Ovary (tissue), 9 donors: Measurements from ENCODE around the gene CRTC2. TPM values are rescaled to one million over a fixed set of nuclear protein-coding genes. Genes with fewer than 3 reads are reported as not detected.
A peak's percentile ranks its signal among the peaks of the same experiment; 100 is the strongest.

Experiments
- DNase-seq, 5 donors: peaks; one replicate each; pipeline ENCODE4 v3.0.0-alpha.2; 2019 to 2020
- H3K27ac ChIP-seq, 2 donors: fragments of 200-600 bp; one replicate each; pipeline versions ENCODE4 v1.5.1 to v1.8.0; 2019 to 2022
- H3K27me3 ChIP-seq: fragments of 200-600 bp; one replicate; pipeline ENCODE4 v1.8.0; 2022
- H3K36me3 ChIP-seq: fragments of 200-600 bp; sonication (generic); one replicate; pipeline ENCODE4 v1.5.1; 2019
- H3K4me1 ChIP-seq: one replicate; pipeline ENCODE4 v1.8.1; 2013; ENCODE audit warnings: mild to moderate bottlenecking, moderate library complexity; ENCODE audit not compliant: insufficient read depth
- H3K4me3 ChIP-seq: fragments of 200-600 bp; sonication (generic); one replicate; pipeline ENCODE4 v1.5.1; 2017
- H3K9me3 ChIP-seq, 2 donors: fragments of 200-600 bp in 1 of 2; sonication (generic) in 1 of 2; one replicate each; pipeline versions ENCODE4 v1.5.1 to v1.8.1; 2013 to 2019; ENCODE audit warnings: mild to moderate bottlenecking in 1 of 2, moderate library complexity in 1 of 2
- EP300 ChIP-seq: sonication (generic); formaldehyde crosslinking; IDR thresholded peaks from one replicate; pipeline ENCODE4 v1.6.1; 2017; ENCODE audit warnings: antibody characterized with exemption
- POLR2A ChIP-seq: fragments of 450-650 bp; IDR thresholded peaks from one replicate; pipeline ENCODE4 v1.6.1; 2017; ENCODE audit warnings: antibody characterized with exemption, mild to moderate bottlenecking, moderate library complexity
- WGBS, 3 donors: extraction: QIAGEN DNeasy Blood & Tissue Kit in 1 of 3; methylation state at CpG; one replicate each; pipeline versions ENCODE4 v1.1.5 to v1.1.7; 2013 to 2017; 5-methylcytosine and 5-hydroxymethylcytosine counted together
- intact Hi-C, 4 donors: fragments of 100-400 bp; cut with DNase I; formaldehyde crosslinking; loops; one replicate each; pipeline versions ENCODE4 v1.11.0 to v1.15.1; 2022 to 2023
- polyA plus RNA-seq, 2 donors: library from polyadenylated mRNA; stranded (reverse); fragments of 200-250 nt in 1 of 2; fragments of 350-450 nt in 1 of 2; fragmentation: Illumina TruSeq in 1 of 2; extraction: RNeasy Lipid Tissue Mini Kit (QIAGEN cat#74804) in 1 of 2; gene quantifications; one replicate each; pipeline ENCODE4 v1.2.3, GENCODE V29; 2013 to 2014
- total RNA-seq, 7 donors: library from RNA; depleted of rRNA in 2 of 7; stranded (reverse); fragments of >200 nt in 2 of 7; fragmentation: NEBNext Ultra II Directional in 3 of 7; extraction: Animal tissue kit (Norgen Biotek cat#: 25700) in 3 of 7; gene quantifications; one replicate each; pipeline versions ENCODE4 v1.1.0 to v1.2.4, GENCODE V29; 2016 to 2023
- TF ChIP-seq, protein P1 (sequence below), 3 donors: fragments of 450-650 bp in 2 of 3; fragments of 200-600 bp in 1 of 3; IDR thresholded peaks; one replicate each; pipeline versions ENCODE4 v1.5.1 to v1.8.0; 2016 to 2022; ENCODE audit warnings: antibody characterized with exemption in 3 of 3, mild to moderate bottlenecking in 1 of 3
- donor health status: DM: no; HTN: no; CAD: no; lungs with moderate emphysema.
- donor health status: DM: no; HTN: no; CAD: no.
- donor health status: Bipolar disorder and iron deficiency.
- donor health status: DM: yes; HTN: yes; CAD: no.
- donor health status: DM: no; HTN: no; CAD: no.
- donor health status: DM: yes; HTN: yes; CAD: no.

CRTC2 gene
- total and polyA plus RNA-seq, 9 donors = 19.2 to 52.5 (median 37.9) TPM

DNA sequence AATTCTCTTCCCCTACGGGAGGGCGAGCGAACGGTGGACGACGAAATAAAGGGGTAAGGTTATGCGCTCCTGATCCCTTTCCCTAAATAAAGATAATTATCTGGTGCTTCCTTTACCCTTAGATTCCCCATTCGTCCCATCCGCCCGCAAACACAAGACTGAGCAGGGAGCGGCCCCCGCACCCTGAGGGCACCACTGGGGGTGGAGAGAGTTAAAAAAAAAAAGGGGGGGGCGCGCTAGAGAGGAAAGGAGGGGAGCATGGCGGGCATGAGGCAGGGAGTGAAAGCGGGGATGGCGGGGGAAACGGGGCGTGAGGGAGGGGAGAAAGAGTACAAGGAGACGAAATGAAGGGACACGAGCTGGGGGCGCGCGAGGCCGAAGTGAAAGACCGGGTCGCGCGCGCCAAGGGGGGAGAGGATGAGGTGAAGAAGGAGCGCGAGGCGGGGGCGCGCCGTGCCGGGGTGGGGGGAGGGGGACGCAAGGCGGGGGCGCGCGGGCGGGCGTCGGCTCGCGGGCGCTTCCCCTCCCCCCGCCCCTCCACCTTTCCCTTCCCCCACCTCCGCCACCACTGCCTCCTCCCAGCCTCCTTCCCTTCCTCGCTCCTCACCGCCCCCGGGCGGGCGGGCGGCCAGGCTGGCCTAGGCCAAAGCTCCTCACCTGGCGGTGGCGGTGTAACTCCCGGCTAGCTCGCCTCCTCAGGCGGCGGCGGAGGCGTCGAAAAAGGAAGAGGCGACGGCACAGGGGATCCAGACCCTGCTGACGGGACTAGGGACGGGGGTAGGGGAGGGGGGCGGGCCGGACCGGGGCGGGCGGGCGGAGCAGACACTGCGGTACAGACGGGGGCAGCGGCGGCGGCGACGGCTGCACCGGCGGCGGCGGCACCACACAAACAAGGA, 36.1 kb downstream of the CRTC2 start:
- peak in 4 of 5 donors; percentile 68 to 75 (median 72) for DNase-seq
- 0 to 2% (median 0%) methylated on average over 70 to 77 of the region's 86 CpGs for WGBS, 3 donors
- H3K9me3 ChIP-seq = no peaks in the 10 kb centered on the region
- peak overlapping the region; percentile 83 to 84 for H3K27ac ChIP-seq
- H3K27me3 ChIP-seq = no peaks in the 10 kb centered on the region
- peaks cover under 1% of the 10 kb centered on the region for H3K4me1 ChIP-seq
- H3K36me3 ChIP-seq = no peaks in the 10 kb centered on the region
- TF ChIP-seq EP300 (no peak), POLR2A (no peak)
- TF ChIP-seq, protein P1, sequence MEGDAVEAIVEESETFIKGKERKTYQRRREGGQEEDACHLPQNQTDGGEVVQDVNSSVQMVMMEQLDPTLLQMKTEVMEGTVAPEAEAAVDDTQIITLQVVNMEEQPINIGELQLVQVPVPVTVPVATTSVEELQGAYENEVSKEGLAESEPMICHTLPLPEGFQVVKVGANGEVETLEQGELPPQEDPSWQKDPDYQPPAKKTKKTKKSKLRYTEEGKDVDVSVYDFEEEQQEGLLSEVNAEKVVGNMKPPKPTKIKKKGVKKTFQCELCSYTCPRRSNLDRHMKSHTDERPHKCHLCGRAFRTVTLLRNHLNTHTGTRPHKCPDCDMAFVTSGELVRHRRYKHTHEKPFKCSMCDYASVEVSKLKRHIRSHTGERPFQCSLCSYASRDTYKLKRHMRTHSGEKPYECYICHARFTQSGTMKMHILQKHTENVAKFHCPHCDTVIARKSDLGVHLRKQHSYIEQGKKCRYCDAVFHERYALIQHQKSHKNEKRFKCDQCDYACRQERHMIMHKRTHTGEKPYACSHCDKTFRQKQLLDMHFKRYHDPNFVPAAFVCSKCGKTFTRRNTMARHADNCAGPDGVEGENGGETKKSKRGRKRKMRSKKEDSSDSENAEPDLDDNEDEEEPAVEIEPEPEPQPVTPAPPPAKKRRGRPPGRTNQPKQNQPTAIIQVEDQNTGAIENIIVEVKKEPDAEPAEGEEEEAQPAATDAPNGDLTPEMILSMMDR (IDR thresholded peaks at IDR 0.05) = no peak
- peak overlapping the region; percentile 96 for H3K4me3 ChIP-seq
- intact Hi-C loops = no loop called here

DNA sequence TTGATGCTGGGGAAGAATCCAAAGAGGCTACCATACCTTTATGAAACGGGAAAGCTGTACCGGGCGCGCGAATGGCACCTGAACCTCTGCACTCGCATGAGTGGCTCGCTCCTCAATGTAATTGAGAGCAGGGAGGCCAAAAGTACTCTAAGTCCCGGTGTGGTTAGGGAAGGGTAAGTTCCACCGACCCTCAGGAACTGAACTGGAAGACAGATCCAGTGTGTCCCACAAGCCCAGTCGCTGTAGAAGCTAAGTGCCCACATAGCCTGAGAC, 36.7 kb downstream of the CRTC2 start:
- WGBS, 3 donors = 2 to 5% (median 3%) methylated on average over 10 of the region's 10 CpGs
- no peaks in the 10 kb centered on the region for H3K27me3 ChIP-seq

DNA sequence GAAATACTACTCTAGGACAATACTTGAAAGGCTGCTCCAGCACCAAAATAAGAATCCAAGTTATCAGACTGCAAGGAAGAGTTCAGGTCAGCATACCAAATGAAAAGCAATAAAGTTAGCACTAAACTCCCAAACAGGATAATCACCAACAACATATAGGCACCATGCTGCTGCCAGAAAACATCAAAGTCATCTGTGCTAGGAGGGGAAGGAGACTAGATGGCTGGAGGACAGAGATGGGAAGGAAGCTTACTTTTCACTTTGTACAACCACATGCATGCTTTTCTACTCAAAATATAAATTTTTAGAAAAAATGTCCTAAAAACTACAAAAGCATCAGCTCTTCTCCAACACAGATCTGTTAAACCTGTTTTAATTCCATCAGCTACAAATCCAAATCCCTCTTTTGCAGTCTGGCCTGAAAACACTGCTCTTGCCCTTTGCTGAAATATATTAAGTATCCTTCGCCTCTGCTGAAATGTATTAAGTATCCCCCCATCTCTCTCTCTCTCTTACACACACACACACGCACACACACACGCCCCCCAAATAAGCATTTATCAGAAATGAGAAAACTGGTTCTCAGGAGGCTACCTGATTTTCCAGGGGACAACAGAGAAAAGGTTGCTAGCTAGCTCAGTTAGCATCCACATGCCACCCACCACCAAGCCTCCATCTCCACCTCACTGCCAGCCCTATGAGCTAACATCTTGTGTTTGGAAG, 37.2 kb downstream of the CRTC2 start:
- TF ChIP-seq, protein P1 (IDR thresholded peaks at IDR 0.05) = no peak
- TF ChIP-seq EP300 (no peak), POLR2A (no peak)
- no peak for DNase-seq
- intact Hi-C loops = no loop called here
- Histone ChIP-seq H3K27ac (no peak overlapping the region), H3K36me3 (no peaks in the 10 kb centered on the region), H3K4me1 (peaks cover 1% of the 10 kb centered on the region), H3K27me3 (no peaks in the 10 kb centered on the region), H3K9me3 (no peaks in the 10 kb centered on the region), H3K4me3 (peak overlapping the region; percentile 96)
- 16 to 23% (median 20%) methylated on average over 3 of the region's 3 CpGs for WGBS, 3 donors

More for the DNA sequence above, 36.7 kb downstream of the CRTC2 start:
- no peak for DNase-seq
- Histone ChIP-seq H3K4me1 (peaks cover 1% of the 10 kb centered on the region), H3K27ac (peak overlapping the region; percentile 83 to 84), H3K36me3 (no peaks in the 10 kb centered on the region), H3K4me3 (peak overlapping the region; percentile 96), H3K9me3 (no peaks in the 10 kb centered on the region)
- intact Hi-C loops = no loop called here
- TF ChIP-seq EP300 (no peak), POLR2A (no peak)
- TF ChIP-seq, protein P1 (IDR thresholded peaks at IDR 0.05) = no peak

DNA sequence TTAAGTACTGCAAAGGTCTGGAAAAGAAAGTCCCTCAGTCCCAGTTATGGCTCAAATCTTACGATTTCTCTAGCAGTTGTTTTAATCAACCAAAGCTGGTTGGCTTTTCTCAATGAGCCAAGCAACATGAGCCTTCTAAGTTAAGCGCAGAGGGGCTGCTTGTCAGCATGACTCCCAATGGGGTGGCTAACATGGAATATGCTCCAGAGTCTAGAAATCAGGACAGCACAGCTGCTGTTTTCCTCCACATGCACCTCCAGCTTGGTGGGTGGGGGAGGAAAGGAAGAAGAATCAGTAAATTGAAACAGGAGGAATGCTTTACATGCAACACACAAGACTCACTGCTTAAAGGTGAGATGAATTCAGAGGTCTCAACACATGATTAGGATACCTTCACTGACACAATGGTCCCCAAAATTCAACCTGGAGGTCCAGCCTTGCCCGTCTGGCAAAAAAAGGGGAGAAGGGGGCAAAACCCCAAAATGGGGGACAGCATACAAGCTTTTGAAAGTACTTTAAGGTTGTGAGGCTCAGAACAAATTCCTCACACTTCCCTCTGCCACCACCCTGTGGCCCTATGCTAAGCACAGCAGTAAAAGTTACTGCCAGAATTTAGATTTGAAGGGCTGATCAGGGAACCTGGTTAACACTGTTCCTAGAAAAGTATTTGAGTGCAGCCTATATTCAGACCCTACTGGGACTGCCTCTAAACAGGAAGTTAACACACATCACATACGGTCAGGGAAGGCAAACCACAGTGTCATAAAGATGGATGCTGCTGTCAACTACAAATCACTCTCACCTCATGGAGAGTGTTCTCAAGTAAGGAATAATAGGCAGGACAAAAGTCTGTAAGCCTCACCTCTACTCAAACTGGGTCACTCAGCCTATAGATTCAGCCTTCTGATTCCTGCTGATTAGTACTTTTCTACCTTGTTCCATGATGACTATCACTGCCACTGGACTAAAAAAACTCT, 38.2 kb downstream of the CRTC2 start:
- Histone ChIP-seq H3K4me1 (peaks cover 1% of the 10 kb centered on the region), H3K27me3 (no peaks in the 10 kb centered on the region), H3K9me3 (no peaks in the 10 kb centered on the region), H3K4me3 (no peak overlapping the region), H3K27ac (no peak overlapping the region), H3K36me3 (no peaks in the 10 kb centered on the region)
- WGBS, 3 donors = 38 to 48% (median 38%) methylated on average over 4 of the region's 4 CpGs
- peak in 1 of 5 donors; percentile 11 for DNase-seq
- TF ChIP-seq POLR2A = no peak
- no peak for TF ChIP-seq EP300
- TF ChIP-seq, protein P1 (IDR thresholded peaks at IDR 0.05) = no peak
- intact Hi-C loops = no loop called here
